ENCODE results near the gene PPM1F.

- no peak for TF ChIP-seq POLR2A (IDR thresholded peaks at IDR 0.05)
- no peak for TF ChIP-seq CTCF (IDR thresholded peaks at IDR 0.05)
Observed at GRCh38 chr22:21985214-21985613, 32.6 kb upstream of the PPM1F start.

All from Peyer's patch (tissue), 4 donors.